Left lung (tissue), 10 donors: ENCODE measurements around the gene PAQR7. TPM values are rescaled to one million over a fixed set of nuclear protein-coding genes. Genes with fewer than 3 reads are reported as not detected.

Experiments
- ATAC-seq: fragments of 200-7000 bp; cut with Tn5 transposase; one replicate; pipeline ENCODE4 v1.9.1; 2020; ENCODE audit warnings: moderate library complexity
- DNase-seq, 4 donors: peaks; one replicate each; pipeline ENCODE4 v3.0.0-alpha.2; 2013 to 2020
- H3K27ac ChIP-seq, 2 donors: fragments of 200-600 bp; sonication (generic) in 1 of 2; one replicate each; pipeline versions ENCODE4 v1.5.0 to v1.8.0; 2020 to 2021
- H3K27me3 ChIP-seq, 2 donors: fragments of 200-600 bp; sonication (generic) in 1 of 2; one replicate each; pipeline versions ENCODE4 v1.5.0 to v1.8.0; 2020 to 2021
- H3K36me3 ChIP-seq, 2 donors: fragments of 200-600 bp; sonication (generic) in 1 of 2; one replicate each; pipeline versions ENCODE4 v1.5.0 to v1.8.0; 2020 to 2021
- H3K4me1 ChIP-seq, 2 donors: fragments of 200-600 bp; one replicate each; pipeline ENCODE4 v1.8.0; 2021
- H3K4me3 ChIP-seq, 2 donors: fragments of 200-600 bp; sonication (generic) in 1 of 2; one replicate each; pipeline versions ENCODE4 v1.5.0 to v1.8.0; 2020 to 2021; ENCODE audit warnings: mild to moderate bottlenecking in 1 of 2
- H3K9me3 ChIP-seq, 2 donors: fragments of 200-600 bp; sonication (generic) in 1 of 2; one replicate each; pipeline versions ENCODE4 v1.5.0 to v1.8.0; 2020 to 2021
- intact Hi-C, 2 donors: fragments of 100-400 bp; cut with DNase I; formaldehyde crosslinking; loops; one replicate each; pipeline versions ENCODE4 v1.11.2 to v1.14.2; 2022
- polyA plus RNA-seq, 6 donors: library from polyadenylated mRNA; unstranded; fragments of 120-200 nt; gene quantifications; one replicate each; pipeline ENCODE4 v1.2.1, GENCODE V29; 2013; ENCODE audit not compliant: insufficient read length in 6 of 6
- total RNA-seq, 2 donors: library from RNA; stranded (reverse); fragmentation: NEBNext Ultra II Directional; extraction: Animal tissue kit (Norgen Biotek cat#: 25700); gene quantifications; one replicate each; pipeline ENCODE4 v1.2.1, GENCODE V29; 2021
- TF ChIP-seq, protein P1 (sequence below), 2 donors: fragments of 200-600 bp; sonication (generic) in 1 of 2; IDR thresholded peaks; one replicate each; pipeline versions ENCODE4 v1.5.0 to v1.8.0; 2021; ENCODE audit warnings: antibody characterized with exemption in 2 of 2
- donor health status: DM: no; HTN: yes; CAD: no.
- donor health status: DM: no; HTN: no; CAD: no.

The PAQR7 gene
- total and polyA plus RNA-seq, 8 donors: 11.3 to 20.2 (median 17.8) TPM

DNA sequence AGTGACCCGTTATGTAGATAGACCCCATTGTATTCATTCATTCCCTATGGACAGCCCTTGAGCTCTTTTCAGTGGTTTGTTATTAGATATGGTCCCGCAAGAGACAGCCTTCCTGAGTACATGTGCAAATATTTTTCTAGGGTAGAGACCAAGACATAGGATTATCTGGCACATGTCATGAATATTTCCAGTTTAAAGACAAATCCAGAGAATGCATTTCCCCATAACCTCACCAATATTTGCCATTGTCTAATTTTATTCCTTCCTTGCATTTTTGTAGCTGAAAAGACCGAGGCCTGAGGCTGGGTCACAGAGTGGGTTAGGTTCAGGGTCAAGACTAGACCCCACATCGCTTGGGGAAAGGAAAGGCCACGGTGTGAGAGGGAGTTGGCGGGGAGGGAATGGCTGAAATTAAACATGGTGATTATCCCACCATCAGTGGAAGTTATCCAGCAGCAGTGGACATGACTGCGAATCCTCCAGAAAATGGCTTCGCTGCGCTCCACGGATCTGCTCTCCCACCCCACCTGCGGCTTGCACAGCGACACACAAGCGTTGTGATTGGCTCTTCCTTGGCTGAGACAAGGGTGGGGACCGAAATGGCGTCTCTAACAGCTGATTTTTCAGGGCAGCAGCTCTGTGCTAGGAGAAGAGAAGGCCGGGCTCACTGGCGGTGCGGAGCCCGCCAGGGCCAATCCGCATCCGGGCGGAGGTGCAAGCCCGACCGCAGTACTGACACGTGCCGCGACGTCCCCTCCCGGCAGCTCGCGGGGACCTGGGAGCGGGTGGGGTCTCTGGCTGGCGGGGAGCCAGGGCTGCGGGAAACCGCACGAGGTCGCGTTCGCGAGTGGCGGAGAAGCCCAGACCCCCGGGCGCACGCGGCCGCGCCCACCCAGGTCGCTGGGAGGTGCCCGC lies 46.8 kb upstream of the PAQR7 start:
- Histone ChIP-seq H3K36me3 (no peaks in the 10 kb centered on the region), H3K9me3 (no peaks in the 10 kb centered on the region), H3K27me3 (peaks cover 0 to 10% of the 10 kb centered on the region in 2 donors), H3K4me1 (peaks cover 4 to 26% of the 10 kb centered on the region in 2 donors), H3K4me3 (peak overlapping the region; percentile 35 to 52), H3K27ac (peak overlapping the region; percentile 71 to 85)
- TF ChIP-seq, protein P1, sequence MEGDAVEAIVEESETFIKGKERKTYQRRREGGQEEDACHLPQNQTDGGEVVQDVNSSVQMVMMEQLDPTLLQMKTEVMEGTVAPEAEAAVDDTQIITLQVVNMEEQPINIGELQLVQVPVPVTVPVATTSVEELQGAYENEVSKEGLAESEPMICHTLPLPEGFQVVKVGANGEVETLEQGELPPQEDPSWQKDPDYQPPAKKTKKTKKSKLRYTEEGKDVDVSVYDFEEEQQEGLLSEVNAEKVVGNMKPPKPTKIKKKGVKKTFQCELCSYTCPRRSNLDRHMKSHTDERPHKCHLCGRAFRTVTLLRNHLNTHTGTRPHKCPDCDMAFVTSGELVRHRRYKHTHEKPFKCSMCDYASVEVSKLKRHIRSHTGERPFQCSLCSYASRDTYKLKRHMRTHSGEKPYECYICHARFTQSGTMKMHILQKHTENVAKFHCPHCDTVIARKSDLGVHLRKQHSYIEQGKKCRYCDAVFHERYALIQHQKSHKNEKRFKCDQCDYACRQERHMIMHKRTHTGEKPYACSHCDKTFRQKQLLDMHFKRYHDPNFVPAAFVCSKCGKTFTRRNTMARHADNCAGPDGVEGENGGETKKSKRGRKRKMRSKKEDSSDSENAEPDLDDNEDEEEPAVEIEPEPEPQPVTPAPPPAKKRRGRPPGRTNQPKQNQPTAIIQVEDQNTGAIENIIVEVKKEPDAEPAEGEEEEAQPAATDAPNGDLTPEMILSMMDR (IDR thresholded peaks at IDR 0.05): no peak
- ATAC-seq: peak; percentile 75
- DNase-seq: peak in 3 of 4 donors; percentile 37 to 88 (median 56)
- intact Hi-C loops: no loop called here

GRCh38 chr1:25918615-25919014 lies 43.1 kb upstream of the PAQR7 start:
- H3K27ac ChIP-seq: no peak overlapping the region
- intact Hi-C loops: no loop called here
- TF ChIP-seq, protein P1 (IDR thresholded peaks at IDR 0.05): no peak
- H3K27me3 ChIP-seq: peaks cover 0 to 10% of the 10 kb centered on the region in 2 donors
- ATAC-seq (no peak), DNase-seq (no peak)
- peaks cover 0 to 16% of the 10 kb centered on the region in 2 donors for H3K4me1 ChIP-seq
- H3K36me3 ChIP-seq: no peaks in the 10 kb centered on the region
- H3K4me3 ChIP-seq: no peak overlapping the region
- no peaks in the 10 kb centered on the region for H3K9me3 ChIP-seq

GRCh38 chr1:25917996-25918395 lies 42.5 kb upstream of the PAQR7 start:
- DNase-seq (no peak), ATAC-seq (no peak)
- intact Hi-C loops: no loop called here

GRCh38 chr1:25916460-25916859 lies 41.0 kb upstream of the PAQR7 start:
- TF ChIP-seq, protein P1 (IDR thresholded peaks at IDR 0.05): no peak
- DNase-seq (no peak), ATAC-seq (no peak)
- H3K4me3 ChIP-seq: no peak overlapping the region
- no peak overlapping the region for H3K27ac ChIP-seq
- H3K27me3 ChIP-seq: no peaks in the 10 kb centered on the region
- no peaks in the 10 kb centered on the region for H3K4me1 ChIP-seq
- intact Hi-C loops: no loop called here
- no peaks in the 10 kb centered on the region for H3K36me3 ChIP-seq
- H3K9me3 ChIP-seq: no peaks in the 10 kb centered on the region

More at GRCh38 chr1:25917996-25918395, 42.5 kb upstream of the PAQR7 start:
- H3K9me3 ChIP-seq: no peaks in the 10 kb centered on the region
- H3K4me1 ChIP-seq: peaks cover 0 to 10% of the 10 kb centered on the region in 2 donors
- TF ChIP-seq, protein P1 (IDR thresholded peaks at IDR 0.05): no peak
- H3K4me3 ChIP-seq: no peak overlapping the region
- peaks cover 0 to 7% of the 10 kb centered on the region in 2 donors for H3K27me3 ChIP-seq
- no peaks in the 10 kb centered on the region for H3K36me3 ChIP-seq
- no peak overlapping the region for H3K27ac ChIP-seq
